OCI-M2 (cell line): ENCODE results near the gene ATXN3.

ENCODE experiments used
- DNase-seq: peaks from one replicate; lab custom pipeline; 2025; ENCODE audit not compliant: unreplicated experiment; lab: John Stamatoyannopoulos, UW

The ATXN3 gene

GRCh38 chr14:92106143-92106926 lies at the start of gene ATXN3:
ATXN3 (minus strand) TSS chr14:92106582; CDS start chr14:92106552, 30 bp downstream.
- peak; percentile 79 for DNase-seq

- no peak for DNase-seq
Measured at GRCh38 chr14:92154283-92154942, 48.0 kb upstream of the ATXN3 start.

- no peak for DNase-seq
Measured at GRCh38 chr14:92153581-92153980, 47.2 kb upstream of the ATXN3 start.

GRCh38 chr14:92144708-92145107 lies 38.3 kb upstream of the ATXN3 start:
- DNase-seq: no peak

- DNase-seq: no peak
Measured at GRCh38 chr14:92143962-92144361, 37.6 kb upstream of the ATXN3 start.

GRCh38 chr14:92143309-92143708 lies 36.9 kb upstream of the ATXN3 start:
- DNase-seq: no peak

- DNase-seq: no peak
Measured at GRCh38 chr14:92135269-92135668, 28.9 kb upstream of the ATXN3 start.

- no peak for DNase-seq
Measured at GRCh38 chr14:92134456-92134855, 28.1 kb upstream of the ATXN3 start.

- no peak for DNase-seq
Measured at GRCh38 chr14:92122761-92123160, 16.4 kb upstream of the ATXN3 start.

- DNase-seq: peak; percentile 28
Measured at GRCh38 chr14:92122351-92122677, 15.9 kb upstream of the ATXN3 start.

- peak; percentile 48 for DNase-seq
Measured at GRCh38 chr14:92121670-92122350, 15.4 kb upstream of the ATXN3 start, which contains the start of the genes CPSF2 and NDUFB1. CPSF2 (plus strand) TSS chr14:92121969; CDS start chr14:92130985, 9,016 bp downstream. NDUFB1 (minus strand) TSS chr14:92121706; CDS start chr14:92117637, 4,069 bp downstream.

GRCh38 chr14:92121207-92121669 lies 14.9 kb upstream of the ATXN3 start:
- no peak for DNase-seq

GRCh38 chr14:92109490-92109889 lies 3.1 kb upstream of the ATXN3 start:
- no peak for DNase-seq

- DNase-seq: no peak
Measured at GRCh38 chr14:92108345-92109254, 2.2 kb upstream of the ATXN3 start.

GRCh38 chr14:92105893-92106142 lies 564 bp downstream of the ATXN3 start:
- DNase-seq: no peak

- no peak for DNase-seq
Measured at GRCh38 chr14:92105073-92105892, 1.1 kb downstream of the ATXN3 start.

GRCh38 chr14:92103363-92103989 lies 2.9 kb downstream of the ATXN3 start:
- no peak for DNase-seq

- DNase-seq: no peak
Measured at GRCh38 chr14:92099802-92100201, 6.6 kb downstream of the ATXN3 start.

GRCh38 chr14:92093320-92093719 lies 13.1 kb downstream of the ATXN3 start:
- DNase-seq: no peak

- no peak for DNase-seq
Measured at GRCh38 chr14:92088494-92088893, 17.9 kb downstream of the ATXN3 start.
